GM12878 (cell line): Measurements from ENCODE around the gene ZNF112. TPM values are rescaled to one million over a fixed set of nuclear protein-coding genes. Genes with fewer than 3 reads are reported as not detected.

Source experiments
- ATAC-seq: fragments of 200-7000 bp; cut with Tn5 transposase; 3 replicates; pipeline ENCODE4 v1.9.1; 2020; ENCODE audit warnings: mild to moderate bottlenecking, moderate library complexity
- BruUV-seq: library from RNA; stranded (reverse); fragments of 400-500 nt; replicated peaks from 2 replicates; lab custom pipeline; 2021; lab: Mats Ljungman, UMichigan
- CTCF ChIA-PET: fragments of 300-600 bp; sonication (Branson Sonifier 250); formaldehyde crosslinking; extraction: SDS; loops from one replicate; lab custom pipeline; 2021; ENCODE audit warnings: inconsistent platforms; lab: Yijun Ruan, JAX
- POLR2A ChIA-PET: fragments of 350-600 bp; formaldehyde crosslinking; extraction: SDS; loops from one replicate; lab custom pipeline; 2021; ENCODE audit warnings: inconsistent platforms; lab: Charles Lee
- RAD21 ChIA-PET: fragments of 300-600 bp; sonication (Branson Sonifier 250); formaldehyde crosslinking; loops from one replicate; lab custom pipeline; 2023; ENCODE audit warnings: antibody characterized with exemption; ENCODE audit not compliant: unreplicated experiment; lab: Charles Lee
- SMC1A ChIA-PET: fragments of 300-600 bp; sonication (Branson Sonifier 250); formaldehyde crosslinking; loops from one replicate; lab custom pipeline; 2023; ENCODE audit not compliant: unreplicated experiment, uncharacterized antibody; lab: Charles Lee
- DNase-seq: peaks from one replicate; pipeline ENCODE4 v3.0.0-alpha.2; 2011; ENCODE audit warnings: low read depth, low spot score
- FAIRE-seq: peaks from 3 replicates; lab custom pipeline; 2011; peaks lifted over from hg19 to GRCh38; lab: Jason Lieb, UNC
- H2AFZ ChIP-seq: 2 replicates; pipeline ENCODE4 v1.6.0; 2011; ENCODE audit warnings: low read depth, low read length, control low read depth; ENCODE audit not compliant: control insufficient read depth
- H3K27ac ChIP-seq: 2 replicates; pipeline ENCODE4 v1.5.1; 2011; ENCODE audit warnings: control low read depth; ENCODE audit not compliant: control insufficient read depth, insufficient read depth
- H3K27me3 ChIP-seq, 2 experiments: replicated peaks in 1 of 2; 2 replicates each; pipeline versions ENCODE4 v1.6.0 to v1.6.1; 2011; ENCODE audit warnings: low read length in 1 of 2; ENCODE audit not compliant: control insufficient read depth in 2 of 2, insufficient read depth in 2 of 2
- H3K36me3 ChIP-seq, 2 experiments: 2 replicates each; pipeline ENCODE4 v1.5.1; 2011; ENCODE audit warnings: low read length in 1 of 2; ENCODE audit not compliant: control insufficient read depth in 2 of 2, insufficient read depth in 2 of 2
- H3K4me1 ChIP-seq: 2 replicates; pipeline ENCODE4 v1.6.1; 2011; ENCODE audit warnings: mild to moderate bottlenecking, low read length, moderate library complexity, mixed read lengths; ENCODE audit not compliant: control insufficient read depth, insufficient read depth
- H3K4me2 ChIP-seq: 2 replicates; pipeline ENCODE4 v1.6.0; 2011; ENCODE audit warnings: control low read depth; ENCODE audit not compliant: control insufficient read depth, insufficient read depth
- H3K4me3 ChIP-seq: fragments of 200-600 bp; sonication (generic); 2 replicates; pipeline ENCODE4 v1.5.1; 2016
- H3K79me2 ChIP-seq: 2 replicates; pipeline ENCODE4 v1.6.0; 2011; ENCODE audit warnings: low read length; ENCODE audit not compliant: control insufficient read depth, insufficient read depth
- H3K9ac ChIP-seq: 2 replicates; pipeline ENCODE4 v1.8.0; 2011; ENCODE audit warnings: low read length, control low read depth, mixed read lengths; ENCODE audit not compliant: control insufficient read depth, insufficient read depth
- H3K9me3 ChIP-seq: replicated peaks from 3 replicates; pipeline ENCODE4 v1.5.1; 2011; ENCODE audit warnings: mild to moderate bottlenecking, low read length; ENCODE audit not compliant: control insufficient read depth, insufficient read depth
- H4K20me1 ChIP-seq: 2 replicates; pipeline ENCODE4 v1.6.0; 2011; ENCODE audit not compliant: control insufficient read depth, insufficient read depth
- ATF7 ChIP-seq: fragments of 450-650 bp; IDR thresholded peaks from 2 replicates; pipeline ENCODE4 v1.6.1; 2016; ENCODE audit warnings: low read depth, mild to moderate bottlenecking
- CREM ChIP-seq: IDR thresholded peaks from 2 replicates; pipeline ENCODE4 v1.6.1; 2014; ENCODE audit warnings: antibody characterized with exemption, low read depth
- EGR1 ChIP-seq, 2 experiments: IDR thresholded peaks; 1 replicate in 1 of 2; 2 replicates in 1 of 2; pipeline ENCODE4 v1.6.1; 2011 to 2012; ENCODE audit warnings: low read depth in 2 of 2, low read length in 2 of 2, borderline replicate concordance in 1 of 2, mild to moderate bottlenecking in 1 of 2, moderate library complexity in 1 of 2
- ESRRA ChIP-seq: IDR thresholded peaks from 2 replicates; pipeline ENCODE4 v1.6.1; 2012; ENCODE audit warnings: mild to moderate bottlenecking, low read length, improper control_type of control experiment
- FOXM1 ChIP-seq: IDR thresholded peaks from 2 replicates; pipeline ENCODE4 v1.6.1; 2012; ENCODE audit warnings: low read depth, mild to moderate bottlenecking, inconsistent platforms, low read length, moderate library complexity
- IKZF1 ChIP-seq: fragments of 450-650 bp; conservative IDR thresholded peaks from 2 replicates; pipeline ENCODE4 v1.6.1; 2017; ENCODE audit warnings: antibody characterized with exemption, mild to moderate bottlenecking
- MTA2 ChIP-seq: fragments of 450-650 bp; IDR thresholded peaks from 2 replicates; pipeline ENCODE4 v1.6.1; 2016; ENCODE audit warnings: low read depth, mild to moderate bottlenecking, moderate library complexity
- NFXL1 ChIP-seq: fragments of 450-650 bp; IDR thresholded peaks from 2 replicates; pipeline ENCODE4 v1.6.1; 2017; ENCODE audit warnings: antibody characterized with exemption, mild to moderate bottlenecking, borderline replicate concordance
- NFYB ChIP-seq: IDR thresholded peaks from 2 replicates; pipeline ENCODE4 v1.6.1; 2011; ENCODE audit warnings: low read depth, mild to moderate bottlenecking, low read length, improper control_type of control experiment, moderate library complexity; ENCODE audit not compliant: insufficient read depth
- NR2C2 ChIP-seq: IDR thresholded peaks from 2 replicates; pipeline ENCODE4 v1.6.1; 2011; ENCODE audit warnings: borderline replicate concordance, low read depth; ENCODE audit not compliant: control insufficient read depth, insufficient read length
- PAX5 ChIP-seq: IDR thresholded peaks from 2 replicates; pipeline ENCODE4 v1.6.1; 2011; ENCODE audit warnings: low read depth, low read length, borderline replicate concordance
- SMAD5 ChIP-seq: IDR thresholded peaks from 2 replicates; pipeline ENCODE4 v1.6.1; 2016; ENCODE audit warnings: antibody characterized with exemption, low read depth
- SREBF2 ChIP-seq: IDR thresholded peaks from 2 replicates; pipeline ENCODE4 v1.6.1; 2012; ENCODE audit warnings: mild to moderate bottlenecking, low read length
- SUPT20H ChIP-seq: IDR thresholded peaks from 2 replicates; pipeline ENCODE4 v1.6.1; 2011; ENCODE audit warnings: low read depth, mild to moderate bottlenecking, low read length, moderate library complexity, borderline replicate concordance; ENCODE audit not compliant: control insufficient read depth
- ZNF217 ChIP-seq: fragments of 450-650 bp; IDR thresholded peaks from 2 replicates; pipeline ENCODE4 v1.6.1; 2017; ENCODE audit warnings: antibody characterized with exemption, mild to moderate bottlenecking
- WGBS: methylation state at CpG from one replicate; pipeline ENCODE4 v1.1.6; 2016; ENCODE audit warnings: low lambda C conversion rate; ENCODE audit not compliant: insufficient replicate concordance, insufficient coverage; ENCODE audit errors: missing lambda C conversion rate; 5-methylcytosine and 5-hydroxymethylcytosine counted together
- in situ Hi-C: fragments of 300-500 bp; cut with MboI; formaldehyde crosslinking; loops from 9 replicates; pipeline ENCODE4 v1.14.3; 2018; ENCODE audit warnings: mixed read lengths
- intact Hi-C: fragments of 100-400 bp; cut with micrococcal nuclease; formaldehyde crosslinking; loops from one replicate; pipeline ENCODE4 v1.14.2; 2022; ENCODE audit not compliant: unreplicated experiment
- polyA plus RNA-seq, 11 experiments: library from polyadenylated mRNA; depleted of rRNA in 4 of 11; unstranded in 6 of 11; stranded (reverse) in 5 of 11; fragments of >200 nt; fragmentation: Nextera tagmentation in 4 of 11; fragmentation: Illumina TruSeq in 1 of 11; extraction: Ambion mirVana in 4 of 11; extraction: Trizol in 1 of 11; gene quantifications; 1 replicate in 1 of 11; 2 replicates in 10 of 11; pipeline versions ENCODE4 v1.2.1 to v1.2.3, GENCODE V29; 2011 to 2016; ENCODE audit warnings: inconsistent platforms in 2 of 11, missing spikeins in 2 of 11, low read depth in 1 of 11
- total RNA-seq, 4 experiments: library from RNA; depleted of rRNA in 3 of 4; stranded (reverse); fragments of >200 nt in 3 of 4; fragmentation: Illumina TruSeq in 1 of 4; extraction: Trizol in 1 of 4; gene quantifications; 2 replicates each; pipeline versions ENCODE4 v1.2.1 to v1.2.3, GENCODE V29; 2013 to 2021
- TF ChIP-seq, protein P1 (sequence below): IDR thresholded peaks from 2 replicates; pipeline ENCODE4 v1.6.1; 2012; ENCODE audit warnings: low read depth, low read length, improper control_type of control experiment
- TF ChIP-seq, protein P2 (sequence below): fragments of 450-650 bp; IDR thresholded peaks from 2 replicates; pipeline ENCODE4 v1.6.1; 2017; ENCODE audit warnings: antibody characterized with exemption, mild to moderate bottlenecking, moderate library complexity

ZNF112 gene
- total and polyA plus RNA-seq, 10 of the 15 experiments (the other 5 are each of a cell fraction or from before 2014, with no cell fraction given) = 0.03 to 0.25 (median 0.07) TPM; not detected in 4

DNA sequence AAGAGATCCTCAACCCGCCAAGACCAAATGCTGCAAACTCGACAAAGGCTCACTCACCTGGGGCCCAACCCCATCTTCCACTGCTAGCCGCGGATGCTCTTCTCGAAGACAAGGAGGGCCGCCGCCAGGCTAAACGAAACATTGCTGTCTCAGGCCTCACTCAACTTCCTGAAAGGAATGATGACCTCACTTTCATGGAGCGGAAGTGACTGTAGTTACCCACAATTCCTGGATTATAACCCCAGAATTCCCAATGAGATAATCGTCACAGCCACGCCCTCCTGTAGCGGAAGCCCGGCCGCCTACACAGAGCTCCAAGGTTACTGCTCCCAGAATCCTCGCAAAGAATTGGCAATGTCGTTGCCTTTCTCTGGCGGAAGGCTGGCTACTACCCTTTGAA, 10.5 kb upstream of the ZNF112 start:
- no peak for ATAC-seq
- H3K79me2 ChIP-seq = no peaks in the 10 kb centered on the region
- no peaks in the 10 kb centered on the region for H3K36me3 ChIP-seq
- ChIA-PET POLR2A (no interaction called here), CTCF (no interaction called here), RAD21 (no interaction called here), SMC1A (no interaction called here)
- FAIRE-seq = no peak
- no peak overlapping the region for H3K9ac ChIP-seq
- WGBS = 60% methylated on average over 15 of the region's 17 CpGs
- no peaks in the 10 kb centered on the region for H3K27me3 ChIP-seq
- BruUV-seq = no TSS peak
- H3K4me2 ChIP-seq = no peak overlapping the region
- no peaks in the 10 kb centered on the region for H3K4me1 ChIP-seq
- H3K9me3 ChIP-seq = no peaks in the 10 kb centered on the region; the same call in 2 of the 3 replicates
- H4K20me1 ChIP-seq = no peaks in the 10 kb centered on the region
- H3K27ac ChIP-seq = no peak overlapping the region
- TF ChIP-seq MTA2 = no peak
- no peak for TF ChIP-seq SREBF2
- TF ChIP-seq EGR1 (IDR thresholded peaks at IDR 0.05; ENCODE audit: borderline replicate concordance in 1 of 2, low read depth in 2 of 2, low read length in 2 of 2) = no peak
- TF ChIP-seq, protein P1, sequence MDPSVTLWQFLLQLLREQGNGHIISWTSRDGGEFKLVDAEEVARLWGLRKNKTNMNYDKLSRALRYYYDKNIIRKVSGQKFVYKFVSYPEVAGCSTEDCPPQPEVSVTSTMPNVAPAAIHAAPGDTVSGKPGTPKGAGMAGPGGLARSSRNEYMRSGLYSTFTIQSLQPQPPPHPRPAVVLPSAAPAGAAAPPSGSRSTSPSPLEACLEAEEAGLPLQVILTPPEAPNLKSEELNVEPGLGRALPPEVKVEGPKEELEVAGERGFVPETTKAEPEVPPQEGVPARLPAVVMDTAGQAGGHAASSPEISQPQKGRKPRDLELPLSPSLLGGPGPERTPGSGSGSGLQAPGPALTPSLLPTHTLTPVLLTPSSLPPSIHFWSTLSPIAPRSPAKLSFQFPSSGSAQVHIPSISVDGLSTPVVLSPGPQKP = no peak
- TF ChIP-seq ZNF217 = no peak
- no peak for TF ChIP-seq NFXL1
- TF ChIP-seq, protein P2, sequence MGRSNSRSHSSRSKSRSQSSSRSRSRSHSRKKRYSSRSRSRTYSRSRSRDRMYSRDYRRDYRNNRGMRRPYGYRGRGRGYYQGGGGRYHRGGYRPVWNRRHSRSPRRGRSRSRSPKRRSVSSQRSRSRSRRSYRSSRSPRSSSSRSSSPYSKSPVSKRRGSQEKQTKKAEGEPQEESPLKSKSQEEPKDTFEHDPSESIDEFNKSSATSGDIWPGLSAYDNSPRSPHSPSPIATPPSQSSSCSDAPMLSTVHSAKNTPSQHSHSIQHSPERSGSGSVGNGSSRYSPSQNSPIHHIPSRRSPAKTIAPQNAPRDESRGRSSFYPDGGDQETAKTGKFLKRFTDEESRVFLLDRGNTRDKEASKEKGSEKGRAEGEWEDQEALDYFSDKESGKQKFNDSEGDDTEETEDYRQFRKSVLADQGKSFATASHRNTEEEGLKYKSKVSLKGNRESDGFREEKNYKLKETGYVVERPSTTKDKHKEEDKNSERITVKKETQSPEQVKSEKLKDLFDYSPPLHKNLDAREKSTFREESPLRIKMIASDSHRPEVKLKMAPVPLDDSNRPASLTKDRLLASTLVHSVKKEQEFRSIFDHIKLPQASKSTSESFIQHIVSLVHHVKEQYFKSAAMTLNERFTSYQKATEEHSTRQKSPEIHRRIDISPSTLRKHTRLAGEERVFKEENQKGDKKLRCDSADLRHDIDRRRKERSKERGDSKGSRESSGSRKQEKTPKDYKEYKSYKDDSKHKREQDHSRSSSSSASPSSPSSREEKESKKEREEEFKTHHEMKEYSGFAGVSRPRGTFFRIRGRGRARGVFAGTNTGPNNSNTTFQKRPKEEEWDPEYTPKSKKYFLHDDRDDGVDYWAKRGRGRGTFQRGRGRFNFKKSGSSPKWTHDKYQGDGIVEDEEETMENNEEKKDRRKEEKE = no peak
- TF ChIP-seq ESRRA = no peak
- TF ChIP-seq PAX5 = no peak
- no peak for TF ChIP-seq IKZF1
- TF ChIP-seq ATF7 = no peak
- TF ChIP-seq SUPT20H = no peak
- TF ChIP-seq NR2C2 = no peak
- no peak for TF ChIP-seq CREM
- no peak for TF ChIP-seq SMAD5
- no peak for TF ChIP-seq NFYB
- TF ChIP-seq FOXM1 = no peak
- intact Hi-C loops = no loop called here
- DNase-seq = no peak
- in situ Hi-C loops = no loop called here
- H3K4me3 ChIP-seq = no peak overlapping the region
- no peak overlapping the region for H2AFZ ChIP-seq
